Natural killer cell (primary cell): ENCODE measurements around the gene HPSE. TPM values are rescaled to one million over a fixed set of nuclear protein-coding genes. Genes with fewer than 3 reads are reported as not detected.
A peak's percentile ranks its signal among the peaks of the same experiment; 100 is the strongest.

Experiments
- ATAC-seq, 3 donors: fragments of 150-1000 bp in 2 of 3; fragments of 200-7000 bp in 1 of 3; cut with Tn5 transposase; 1 replicate in 1 of 3; 2 replicates in 2 of 3; pipeline ENCODE4 v1.10.0; 2021; ENCODE audit warnings: mild to moderate bottlenecking in 2 of 3, moderate library complexity in 2 of 3
- DNase-seq, 2 donors: peaks; one replicate each; pipeline versions ENCODE4 v3.0.0 to v3.0.0-alpha.2; 2013 to 2021; ENCODE audit warnings: mixed read lengths in 1 of 2
- H3K27ac ChIP-seq: one replicate; pipeline ENCODE4 v1.5.1; 2013; ENCODE audit warnings: mild to moderate bottlenecking, low read length
- H3K27me3 ChIP-seq: one replicate; pipeline ENCODE4 v1.6.1; 2013; ENCODE audit warnings: low read length; ENCODE audit not compliant: control insufficient read depth, insufficient read depth
- H3K36me3 ChIP-seq: one replicate; pipeline ENCODE4 v1.6.1; 2013; ENCODE audit warnings: low read length; ENCODE audit not compliant: control insufficient read depth, insufficient read depth
- H3K4me1 ChIP-seq: one replicate; pipeline ENCODE4 v1.6.1; 2013; ENCODE audit warnings: low read length; ENCODE audit not compliant: control insufficient read depth, insufficient read depth
- H3K4me3 ChIP-seq: one replicate; pipeline ENCODE4 v1.5.1; 2013; ENCODE audit warnings: low read length
- H3K9me3 ChIP-seq: one replicate; pipeline ENCODE4 v1.6.1; 2013; ENCODE audit warnings: low read length; ENCODE audit not compliant: control insufficient read depth, insufficient read depth
- H3K27ac Mint-ChIP-seq, 2 donors: one replicate each; pipeline ENCODE4 v1.8.0; 2022; ENCODE audit warnings: mild to moderate bottlenecking in 2 of 2, mixed read lengths in 2 of 2, moderate library complexity in 1 of 2
- H3K27me3 Mint-ChIP-seq, 2 donors: one replicate each; pipeline ENCODE4 v1.8.0; 2022; ENCODE audit warnings: low read depth in 2 of 2, mixed read lengths in 2 of 2
- H3K36me3 Mint-ChIP-seq: one replicate; pipeline ENCODE4 v1.8.0; 2022; ENCODE audit warnings: mixed read lengths
- H3K4me1 Mint-ChIP-seq, 2 donors: one replicate each; pipeline ENCODE4 v1.8.0; 2022; ENCODE audit warnings: mixed read lengths in 2 of 2
- H3K4me3 Mint-ChIP-seq: one replicate; pipeline ENCODE4 v1.8.0; 2022; ENCODE audit warnings: mild to moderate bottlenecking, moderate library complexity, mixed read lengths
- H3K9me3 Mint-ChIP-seq, 2 donors: one replicate each; pipeline ENCODE4 v1.8.0; 2022; ENCODE audit warnings: mixed read lengths in 2 of 2
- CTCF ChIP-seq: fragments of 200-600 bp; IDR thresholded peaks from one replicate; pipeline ENCODE4 v1.8.0; 2022; ENCODE audit warnings: antibody characterized with exemption
- WGBS: methylation state at CpG from one replicate; pipeline ENCODE4 v1.1.7; 2013; ENCODE audit warnings: missing lambda C conversion rate; ENCODE audit not compliant: insufficient coverage; 5-methylcytosine and 5-hydroxymethylcytosine counted together
- intact Hi-C: fragments of 100-400 bp; cut with micrococcal nuclease; formaldehyde crosslinking; loops from one replicate; pipeline ENCODE4 v1.14.2; 2022
- total RNA-seq, 4 donors: library from RNA; stranded (reverse); fragments of 120-200 nt in 1 of 4; gene quantifications; one replicate each; pipeline versions ENCODE4 v1.2.3 to v1.2.4, GENCODE V29; 2013 to 2022

HPSE gene
- total RNA-seq, 3 donors from 2014 or later (not counting 1 experiment from before 2014, with no cell fraction given) = 0.89 to 2.6 (median 1.5) TPM

GRCh38 chr4:83262682-83263081, 72.0 kb downstream of the HPSE start:
- H3K27ac ChIP-seq = no peak overlapping the region
- no peak overlapping the region for H3K27ac Mint-ChIP-seq
- H3K4me1 Mint-ChIP-seq = peaks cover 27 to 29% of the 10 kb centered on the region in 2 donors
- intact Hi-C loops = no loop called here
- H3K36me3 Mint-ChIP-seq = no peaks in the 10 kb centered on the region
- H3K27me3 Mint-ChIP-seq = no peaks in the 10 kb centered on the region
- DNase-seq (no peak), ATAC-seq (no peak)
- no peak overlapping the region for H3K4me3 ChIP-seq
- H3K27me3 ChIP-seq = no peaks in the 10 kb centered on the region
- H3K4me1 ChIP-seq = peaks cover 18% of the 10 kb centered on the region
- no peak overlapping the region for H3K4me3 Mint-ChIP-seq
- no peaks in the 10 kb centered on the region for H3K9me3 ChIP-seq
- no peak for TF ChIP-seq CTCF
- 92% methylated on average over 2 of the region's 2 CpGs for WGBS
- no peaks in the 10 kb centered on the region for H3K9me3 Mint-ChIP-seq
- H3K36me3 ChIP-seq = peaks cover 14% of the 10 kb centered on the region

DNA sequence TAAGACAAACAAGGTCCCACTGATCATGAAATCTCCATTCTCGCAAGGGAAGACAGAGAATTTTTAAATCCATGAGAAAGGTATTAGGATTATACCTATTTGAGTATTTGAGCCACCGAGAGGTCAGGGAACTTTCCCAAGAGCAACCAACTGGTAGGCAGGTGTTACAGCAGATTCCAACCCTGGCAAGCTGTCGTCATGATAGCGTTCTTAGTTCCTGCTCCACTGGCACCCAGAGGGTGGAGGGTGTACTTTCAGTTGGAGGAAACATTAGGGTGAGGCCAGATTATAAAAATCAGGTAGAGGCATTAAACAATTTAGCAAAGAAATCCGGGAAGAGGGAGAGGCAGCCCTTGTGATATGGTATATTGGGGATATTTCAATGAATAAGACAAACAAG, 73.3 kb downstream of the HPSE start:
- no peak overlapping the region for H3K4me3 ChIP-seq
- Mint-ChIP-seq H3K27ac (no peak overlapping the region), H3K9me3 (no peaks in the 10 kb centered on the region), H3K4me3 (no peak overlapping the region), H3K36me3 (no peaks in the 10 kb centered on the region), H3K27me3 (no peaks in the 10 kb centered on the region), H3K4me1 (peaks cover 31 to 33% of the 10 kb centered on the region in 2 donors)
- ATAC-seq (no peak), DNase-seq (no peak)
- no peaks in the 10 kb centered on the region for H3K27me3 ChIP-seq
- intact Hi-C loops = no loop called here
- peaks cover 13% of the 10 kb centered on the region for H3K36me3 ChIP-seq
- TF ChIP-seq CTCF = no peak
- H3K9me3 ChIP-seq = no peaks in the 10 kb centered on the region
- WGBS = 94% methylated on average over 5 of the region's 5 CpGs
- H3K4me1 ChIP-seq = peaks cover 16% of the 10 kb centered on the region
- H3K27ac ChIP-seq = no peak overlapping the region

DNA sequence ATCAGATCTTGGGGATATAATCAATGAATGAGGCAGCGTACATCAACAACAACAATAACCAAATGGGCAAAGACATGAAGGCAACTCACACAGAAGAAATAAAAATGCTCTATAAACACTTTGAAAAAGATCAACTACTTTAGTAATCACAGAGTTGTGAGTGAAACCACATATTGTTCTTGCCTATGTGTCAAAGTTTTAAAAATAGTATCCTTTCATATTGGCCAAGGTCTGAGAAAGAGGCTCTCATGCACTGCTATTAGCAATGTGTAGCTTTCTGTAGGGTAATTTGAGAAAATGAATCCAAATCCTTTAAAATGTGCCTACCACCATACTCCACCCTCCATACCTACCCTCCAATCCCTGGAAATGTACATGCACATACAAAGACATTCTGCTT, 75.1 kb downstream of the HPSE start:
- no peaks in the 10 kb centered on the region for H3K9me3 ChIP-seq
- 100% methylated on average over 1 of the region's 1 CpG for WGBS
- no peaks in the 10 kb centered on the region for H3K27me3 ChIP-seq
- DNase-seq (no peak), ATAC-seq (peak in 2 of 3 donors; percentile 41 to 48)
- H3K4me1 Mint-ChIP-seq = peaks cover 31 to 33% of the 10 kb centered on the region in 2 donors
- no peak overlapping the region for H3K4me3 ChIP-seq
- no peaks in the 10 kb centered on the region for H3K36me3 Mint-ChIP-seq
- H3K27ac Mint-ChIP-seq = peak overlapping the region; percentile 37 to 59
- H3K4me1 ChIP-seq = peaks cover 23% of the 10 kb centered on the region
- H3K27ac ChIP-seq = peak overlapping the region; percentile 46
- peak overlapping the region; percentile 0 for H3K4me3 Mint-ChIP-seq
- H3K9me3 Mint-ChIP-seq = no peaks in the 10 kb centered on the region
- H3K27me3 Mint-ChIP-seq = no peaks in the 10 kb centered on the region
- TF ChIP-seq CTCF = no peak
- peaks cover 11% of the 10 kb centered on the region for H3K36me3 ChIP-seq
- intact Hi-C loops = loop anchor here (2.0 kb wide), 1 partner anchor 47 kb away; no protein-coding TSS in a partner anchor

DNA sequence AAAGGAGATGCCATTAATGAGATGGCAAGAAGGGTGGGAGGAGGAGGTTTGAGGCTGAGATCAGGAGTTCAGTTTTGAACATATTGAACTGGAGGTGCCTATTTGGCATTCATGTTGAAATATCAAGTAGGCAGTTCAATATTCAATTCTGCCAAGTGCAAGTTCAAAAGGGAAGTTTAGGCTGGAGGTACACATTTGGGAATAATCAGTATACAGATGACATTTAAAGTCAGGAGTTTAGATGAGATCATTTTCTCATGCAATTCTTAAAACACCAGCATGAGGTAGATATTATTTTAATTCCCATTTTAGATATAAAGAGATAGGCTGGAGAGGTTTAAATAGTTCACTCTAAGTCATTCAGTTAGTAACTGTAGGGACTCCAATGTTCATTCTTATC, 76.2 kb downstream of the HPSE start:
- Histone ChIP-seq H3K27ac (no peak overlapping the region), H3K4me1 (peaks cover 23% of the 10 kb centered on the region), H3K36me3 (peaks cover 8% of the 10 kb centered on the region), H3K27me3 (no peaks in the 10 kb centered on the region), H3K9me3 (no peaks in the 10 kb centered on the region), H3K4me3 (no peak overlapping the region)
- intact Hi-C loops = loop anchor here (2.0 kb wide), 1 partner anchor 46 kb away; no protein-coding TSS in a partner anchor
- no peak for ATAC-seq
- Mint-ChIP-seq H3K4me3 (peak overlapping the region; percentile 22), H3K27me3 (no peaks in the 10 kb centered on the region), H3K9me3 (no peaks in the 10 kb centered on the region), H3K4me1 (peaks cover 32 to 38% of the 10 kb centered on the region in 2 donors), H3K36me3 (no peaks in the 10 kb centered on the region), H3K27ac (peak overlapping the region; percentile 37 to 59)
- DNase-seq = no peak
- no peak for TF ChIP-seq CTCF
